CD14-positive monocyte (primary cell): ENCODE data around the gene PRKAR1B. TPM values are rescaled to one million over a fixed set of nuclear protein-coding genes. Genes with fewer than 3 reads are reported as not detected.

Experiments
- DNase-seq, 3 donors: peaks; one replicate each; pipeline ENCODE4 v3.0.0-alpha.2; 2011 to 2022
- H2AFZ ChIP-seq: 2 replicates; pipeline ENCODE4 v1.6.0; 2012; ENCODE audit warnings: mild to moderate bottlenecking, low read depth, low read length, inconsistent platforms; ENCODE audit not compliant: insufficient read depth, poor library complexity, severe bottlenecking
- H3K27ac ChIP-seq, 2 donors: 1 replicate in 1 of 2; 2 replicates in 1 of 2; pipeline ENCODE4 v1.5.1; 2012 to 2013; ENCODE audit warnings: low read length in 2 of 2, control low read depth in 1 of 2, inconsistent platforms in 1 of 2, low read depth in 1 of 2, mild to moderate bottlenecking in 1 of 2
- H3K27me3 ChIP-seq, 2 donors: one replicate each; pipeline versions ENCODE4 v1.6.0 to v1.6.1; 2011 to 2013; ENCODE audit warnings: low read length in 2 of 2; ENCODE audit not compliant: control insufficient read depth in 2 of 2, insufficient read depth in 2 of 2
- H3K36me3 ChIP-seq, 2 donors: replicated peaks in 1 of 2; 1 replicate in 1 of 2; 2 replicates in 1 of 2; pipeline versions ENCODE4 v1.5.1 to v1.6.1; 2012 to 2013; ENCODE audit warnings: low read length in 2 of 2, control low read depth in 1 of 2, inconsistent platforms in 1 of 2, mild to moderate bottlenecking in 1 of 2; ENCODE audit not compliant: insufficient read depth in 2 of 2, control insufficient read depth in 1 of 2
- H3K4me1 ChIP-seq, 2 donors: 1 replicate in 1 of 2; 2 replicates in 1 of 2; pipeline versions ENCODE4 v1.5.1 to v1.6.1; 2012 to 2013; ENCODE audit warnings: low read length in 2 of 2, control low read depth in 1 of 2, inconsistent platforms in 1 of 2, mild to moderate bottlenecking in 1 of 2, moderate library complexity in 1 of 2; ENCODE audit not compliant: insufficient read depth in 2 of 2, control insufficient read depth in 1 of 2
- H3K4me2 ChIP-seq: replicated peaks from 2 replicates; pipeline ENCODE3; 2012; ENCODE audit warnings: low read length, moderate library complexity, mild to moderate bottlenecking; ENCODE audit not compliant: poor library complexity, severe bottlenecking; ENCODE audit errors: extremely low read depth
- H3K4me3 ChIP-seq, 3 experiments: fragments of 200-600 bp in 1 of 3; sonication (generic) in 1 of 3; replicated peaks in 1 of 3; 1 replicate in 2 of 3; 2 replicates in 1 of 3; pipeline ENCODE4 v1.5.1; 2011 to 2013; ENCODE audit warnings: low read length in 3 of 3, mild to moderate bottlenecking in 3 of 3, control low read depth in 2 of 3, low read depth in 2 of 3, inconsistent platforms in 1 of 3, moderate library complexity in 1 of 3
- H3K79me2 ChIP-seq: 2 replicates; pipeline ENCODE4 v1.6.0; 2012; ENCODE audit warnings: mild to moderate bottlenecking, control low read depth, inconsistent platforms, low read length, moderate library complexity; ENCODE audit not compliant: insufficient read depth
- H3K9ac ChIP-seq: 2 replicates; pipeline ENCODE4 v1.6.0; 2017; ENCODE audit warnings: low read length, mild to moderate bottlenecking; ENCODE audit not compliant: insufficient read depth, poor library complexity, severe bottlenecking
- H3K9me3 ChIP-seq, 2 donors: replicated peaks in 1 of 2; 1 replicate in 1 of 2; 2 replicates in 1 of 2; pipeline versions ENCODE4 v1.5.1 to v1.6.1; 2012 to 2013; ENCODE audit warnings: low read length in 2 of 2, control low read depth in 1 of 2; ENCODE audit not compliant: control insufficient read depth in 1 of 2, insufficient read depth in 1 of 2
- H4K20me1 ChIP-seq: 2 replicates; pipeline ENCODE4 v1.6.0; 2012; ENCODE audit warnings: mild to moderate bottlenecking, low read length, control low read depth, moderate library complexity; ENCODE audit not compliant: insufficient read depth
- H3K27ac Mint-ChIP-seq, 7 donors: one replicate each; pipeline ENCODE4 v1.8.0; 2020; ENCODE audit warnings: mild to moderate bottlenecking in 7 of 7, mixed read lengths in 7 of 7, moderate library complexity in 6 of 7, inconsistent platforms in 2 of 7
- H3K27me3 Mint-ChIP-seq, 3 donors: one replicate each; pipeline ENCODE4 v1.8.0; 2021 to 2022; ENCODE audit warnings: low read depth in 3 of 3, mild to moderate bottlenecking in 3 of 3, mixed read lengths in 3 of 3, moderate library complexity in 3 of 3, inconsistent platforms in 1 of 3
- H3K36me3 Mint-ChIP-seq, 2 donors: one replicate each; pipeline ENCODE4 v1.8.0; 2020; ENCODE audit warnings: mixed read lengths in 2 of 2, inconsistent platforms in 1 of 2, mild to moderate bottlenecking in 1 of 2
- H3K4me1 Mint-ChIP-seq: one replicate; pipeline ENCODE4 v1.8.0; 2020; ENCODE audit warnings: mild to moderate bottlenecking, mixed read lengths
- H3K4me3 Mint-ChIP-seq, 2 donors: one replicate each; pipeline ENCODE4 v1.8.0; 2020; ENCODE audit warnings: mild to moderate bottlenecking in 2 of 2, mixed read lengths in 2 of 2, moderate library complexity in 1 of 2
- H3K9me3 Mint-ChIP-seq, 7 donors: one replicate each; pipeline ENCODE4 v1.8.0; 2020 to 2022; ENCODE audit warnings: mixed read lengths in 7 of 7, mild to moderate bottlenecking in 6 of 7, moderate library complexity in 6 of 7, inconsistent platforms in 2 of 7
- WGBS: methylation state at CpG from one replicate; pipeline ENCODE4 v1.1.5; 2013; ENCODE audit warnings: missing lambda C conversion rate; ENCODE audit not compliant: insufficient coverage; 5-methylcytosine and 5-hydroxymethylcytosine counted together
- intact Hi-C, 2 donors: fragments of 100-400 bp; cut with micrococcal nuclease; formaldehyde crosslinking; loops; one replicate each; pipeline versions ENCODE4 v1.15.0 to v1.15.1; 2023
- polyA plus RNA-seq, 3 donors: library from polyadenylated mRNA; depleted of rRNA in 1 of 3; unstranded in 2 of 3; stranded (reverse) in 1 of 3; fragments of 300-500 nt in 2 of 3; fragments of >200 nt in 1 of 3; fragmentation: Illumina TruSeq in 2 of 3; gene quantifications; 1 replicate in 2 of 3; 2 replicates in 1 of 3; pipeline ENCODE4 v1.2.3, GENCODE V29; 2012 to 2021
- TF ChIP-seq, protein P1 (sequence below): fragments of 200-600 bp; IDR thresholded peaks from one replicate; pipeline ENCODE4 v1.8.0; 2022; ENCODE audit warnings: antibody characterized with exemption, mild to moderate bottlenecking

Gene PRKAR1B
- polyA plus RNA-seq, 3 donors: 0.94 to 2.1 (median 1.1) TPM

DNA sequence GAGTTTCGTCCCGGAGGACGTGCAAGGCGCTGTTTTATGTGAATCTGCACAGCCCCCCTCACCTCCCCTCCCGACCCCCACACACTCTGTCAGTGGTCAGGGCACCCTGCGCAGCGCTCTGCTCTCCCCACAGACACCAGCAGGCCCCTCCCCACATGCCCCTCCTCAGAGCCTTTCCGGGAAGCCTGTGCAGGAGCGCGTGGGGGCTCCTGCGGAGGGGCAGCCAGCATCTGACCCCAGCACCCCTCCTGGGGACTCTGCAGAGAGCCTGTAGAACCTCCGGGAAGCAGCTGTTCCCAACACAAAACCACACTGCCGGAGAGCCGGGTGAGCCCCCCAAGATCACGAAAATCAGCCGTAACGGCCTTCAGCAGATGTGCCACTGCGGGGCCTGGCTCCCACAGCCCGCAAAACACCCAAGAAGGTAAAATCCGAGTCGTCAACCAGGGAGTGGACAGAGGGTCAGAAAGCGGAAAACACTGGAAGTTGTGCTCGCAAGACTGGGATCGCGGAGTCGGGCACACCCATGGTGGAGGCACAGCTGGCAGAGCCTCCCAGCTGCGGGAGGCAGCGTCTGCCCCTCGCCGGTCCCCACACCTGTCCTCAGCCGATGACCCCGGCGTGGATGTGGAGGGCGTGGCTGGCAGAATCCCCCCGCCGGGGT, 153.7 kb downstream of the PRKAR1B start:
- Histone ChIP-seq H3K4me1 (no peaks in the 10 kb centered on the region), H4K20me1 (no peaks in the 10 kb centered on the region), H3K9ac (no peak overlapping the region), H3K79me2 (no peaks in the 10 kb centered on the region), H3K4me3 (no peak overlapping the region), H2AFZ (no peak overlapping the region), H3K4me2 (no peak overlapping the region), H3K9me3 (no peaks in the 10 kb centered on the region), H3K36me3 (no peaks in the 10 kb centered on the region), H3K27ac (no peak overlapping the region), H3K27me3 (no peaks in the 10 kb centered on the region)
- intact Hi-C loops: no loop called here
- Mint-ChIP-seq H3K27me3 (peaks cover 0 to 4% (median 3%) of the 10 kb centered on the region in 3 donors), H3K4me1 (no peaks in the 10 kb centered on the region), H3K4me3 (no peak overlapping the region), H3K9me3 (peaks cover 0 to 3% (median 0%) of the 10 kb centered on the region in 7 donors), H3K27ac (no peak overlapping the region), H3K36me3 (no peaks in the 10 kb centered on the region)
- no peak for DNase-seq
- 94% methylated on average over 34 of the region's 36 CpGs for WGBS
- TF ChIP-seq, protein P1, sequence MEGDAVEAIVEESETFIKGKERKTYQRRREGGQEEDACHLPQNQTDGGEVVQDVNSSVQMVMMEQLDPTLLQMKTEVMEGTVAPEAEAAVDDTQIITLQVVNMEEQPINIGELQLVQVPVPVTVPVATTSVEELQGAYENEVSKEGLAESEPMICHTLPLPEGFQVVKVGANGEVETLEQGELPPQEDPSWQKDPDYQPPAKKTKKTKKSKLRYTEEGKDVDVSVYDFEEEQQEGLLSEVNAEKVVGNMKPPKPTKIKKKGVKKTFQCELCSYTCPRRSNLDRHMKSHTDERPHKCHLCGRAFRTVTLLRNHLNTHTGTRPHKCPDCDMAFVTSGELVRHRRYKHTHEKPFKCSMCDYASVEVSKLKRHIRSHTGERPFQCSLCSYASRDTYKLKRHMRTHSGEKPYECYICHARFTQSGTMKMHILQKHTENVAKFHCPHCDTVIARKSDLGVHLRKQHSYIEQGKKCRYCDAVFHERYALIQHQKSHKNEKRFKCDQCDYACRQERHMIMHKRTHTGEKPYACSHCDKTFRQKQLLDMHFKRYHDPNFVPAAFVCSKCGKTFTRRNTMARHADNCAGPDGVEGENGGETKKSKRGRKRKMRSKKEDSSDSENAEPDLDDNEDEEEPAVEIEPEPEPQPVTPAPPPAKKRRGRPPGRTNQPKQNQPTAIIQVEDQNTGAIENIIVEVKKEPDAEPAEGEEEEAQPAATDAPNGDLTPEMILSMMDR: no peak

DNA sequence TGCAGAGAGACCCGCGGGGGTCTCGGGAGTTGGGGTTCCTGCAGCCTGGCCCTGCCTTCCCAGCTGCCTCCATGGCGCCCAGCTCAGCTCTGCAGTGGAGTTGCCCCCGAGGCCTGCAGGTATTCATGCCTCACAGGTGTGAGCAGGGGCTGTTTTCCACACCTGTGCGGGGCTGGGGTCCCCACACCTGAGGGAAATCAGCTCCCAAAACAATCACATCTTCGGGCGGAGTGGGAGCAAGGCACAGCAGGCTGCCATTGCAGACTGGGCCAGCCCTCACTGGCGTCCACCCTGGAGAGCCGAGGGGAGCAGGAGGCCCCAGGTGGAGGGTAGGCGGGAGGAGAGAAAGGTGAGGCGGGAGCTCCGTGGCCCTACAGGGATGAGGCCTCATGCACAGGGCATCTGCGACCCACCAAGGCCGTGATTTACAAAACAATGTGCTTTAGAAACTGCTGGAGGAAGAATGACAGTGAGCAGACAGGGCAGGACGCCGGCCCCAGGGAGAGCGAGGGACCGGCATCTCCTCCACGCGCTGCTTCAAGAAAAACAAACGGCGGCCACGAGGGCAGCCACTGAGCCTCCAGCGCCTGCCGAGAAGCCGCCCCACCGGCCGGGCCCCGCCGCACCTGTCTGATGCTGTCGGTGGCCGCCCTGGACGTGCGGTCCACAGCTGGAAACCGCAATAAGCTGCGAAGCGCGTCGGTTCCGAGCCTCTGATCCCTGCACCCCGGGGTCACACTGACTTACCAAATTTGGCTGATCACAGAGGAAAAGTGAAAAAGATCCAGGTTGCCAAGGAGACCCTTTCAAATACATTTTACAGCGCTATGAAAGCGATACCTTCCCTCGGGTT, 154.4 kb downstream of the PRKAR1B start:
- 94% methylated on average over 45 of the region's 45 CpGs for WGBS
- no peak overlapping the region for H3K4me3 ChIP-seq
- H3K36me3 ChIP-seq: no peaks in the 10 kb centered on the region
- TF ChIP-seq, protein P1: no peak
- H3K27ac ChIP-seq: no peak overlapping the region
- H3K27me3 Mint-ChIP-seq: peaks cover 0 to 3% (median 2%) of the 10 kb centered on the region in 3 donors
- no peak overlapping the region for H2AFZ ChIP-seq
- no peaks in the 10 kb centered on the region for H4K20me1 ChIP-seq
- H3K27me3 ChIP-seq: no peaks in the 10 kb centered on the region
- no peak overlapping the region for H3K27ac Mint-ChIP-seq
- DNase-seq: no peak
- no peaks in the 10 kb centered on the region for H3K4me1 Mint-ChIP-seq
- H3K4me1 ChIP-seq: no peaks in the 10 kb centered on the region
- peaks cover 0 to 3% (median 0%) of the 10 kb centered on the region in 7 donors for H3K9me3 Mint-ChIP-seq
- no peaks in the 10 kb centered on the region for H3K9me3 ChIP-seq
- no peaks in the 10 kb centered on the region for H3K79me2 ChIP-seq
- H3K36me3 Mint-ChIP-seq: no peaks in the 10 kb centered on the region
- intact Hi-C loops: no loop called here
- no peak overlapping the region for H3K4me3 Mint-ChIP-seq
- no peak overlapping the region for H3K9ac ChIP-seq
- no peak overlapping the region for H3K4me2 ChIP-seq
